Mucosa of stomach (tissue), 1 donor: Measurements from ENCODE around the gene KLF3.

ENCODE experiments used
- H3K27me3 ChIP-seq: one replicate; pipeline ENCODE4 v1.7.0; 2013; ENCODE audit warnings: mild to moderate bottlenecking, low read length; ENCODE audit not compliant: control insufficient read depth, insufficient read depth
- H3K36me3 ChIP-seq: one replicate; pipeline ENCODE4 v1.7.0; 2013; ENCODE audit warnings: low read length; ENCODE audit not compliant: control insufficient read depth, insufficient read depth
- H3K4me1 ChIP-seq: one replicate; pipeline ENCODE4 v1.7.0; 2013; ENCODE audit warnings: mild to moderate bottlenecking, low read length; ENCODE audit not compliant: control insufficient read depth, insufficient read depth
- H3K4me3 ChIP-seq: one replicate; pipeline ENCODE4 v1.7.0; 2013; ENCODE audit warnings: low read length
- H3K9ac ChIP-seq: one replicate; pipeline ENCODE4 v1.7.0; 2013; ENCODE audit warnings: mild to moderate bottlenecking, low read length, moderate library complexity
- H3K9me3 ChIP-seq: one replicate; pipeline ENCODE4 v1.7.0; 2013; ENCODE audit warnings: mild to moderate bottlenecking, low read length, moderate library complexity; ENCODE audit not compliant: control insufficient read depth
- donor health status: Pancreatic carcinoma.

Gene KLF3

GRCh38 chr4:38738940-38739803, 75.2 kb downstream of the KLF3 start:
- H3K36me3 ChIP-seq = no peaks in the 10 kb centered on the region
- no peak overlapping the region for H3K4me3 ChIP-seq
- no peaks in the 10 kb centered on the region for H3K27me3 ChIP-seq
- no peaks in the 10 kb centered on the region for H3K9me3 ChIP-seq
- no peaks in the 10 kb centered on the region for H3K4me1 ChIP-seq
- no peak overlapping the region for H3K9ac ChIP-seq

- Histone ChIP-seq H3K9ac (no peak overlapping the region), H3K4me3 (no peak overlapping the region), H3K36me3 (no peaks in the 10 kb centered on the region)
Observed at GRCh38 chr4:38740303-38740702, 76.3 kb downstream of the KLF3 start.

GRCh38 chr4:38743866-38744265, 79.9 kb downstream of the KLF3 start:
- H3K36me3 ChIP-seq = no peaks in the 10 kb centered on the region
- no peak overlapping the region for H3K4me3 ChIP-seq
- H3K4me1 ChIP-seq = no peaks in the 10 kb centered on the region
- no peaks in the 10 kb centered on the region for H3K9me3 ChIP-seq
- H3K9ac ChIP-seq = no peak overlapping the region
- no peaks in the 10 kb centered on the region for H3K27me3 ChIP-seq

More at GRCh38 chr4:38740303-38740702, 76.3 kb downstream of the KLF3 start:
- Histone ChIP-seq H3K27me3 (no peaks in the 10 kb centered on the region), H3K4me1 (no peaks in the 10 kb centered on the region), H3K9me3 (no peaks in the 10 kb centered on the region)

- no peak overlapping the region for H3K4me3 ChIP-seq
- H3K36me3 ChIP-seq = no peaks in the 10 kb centered on the region
- no peaks in the 10 kb centered on the region for H3K27me3 ChIP-seq
- no peaks in the 10 kb centered on the region for H3K4me1 ChIP-seq
- H3K9me3 ChIP-seq = no peaks in the 10 kb centered on the region
- H3K9ac ChIP-seq = no peak overlapping the region
Observed at GRCh38 chr4:38745881-38746280, 81.9 kb downstream of the KLF3 start.

GRCh38 chr4:38747629-38748028, 83.6 kb downstream of the KLF3 start:
- Histone ChIP-seq H3K4me1 (no peaks in the 10 kb centered on the region), H3K9me3 (no peaks in the 10 kb centered on the region), H3K9ac (no peak overlapping the region), H3K36me3 (no peaks in the 10 kb centered on the region), H3K4me3 (no peak overlapping the region), H3K27me3 (no peaks in the 10 kb centered on the region)

- H3K36me3 ChIP-seq = no peaks in the 10 kb centered on the region
- no peaks in the 10 kb centered on the region for H3K27me3 ChIP-seq
- no peak overlapping the region for H3K9ac ChIP-seq
- H3K9me3 ChIP-seq = no peaks in the 10 kb centered on the region
- peaks cover 7% of the 10 kb centered on the region for H3K4me1 ChIP-seq
- no peak overlapping the region for H3K4me3 ChIP-seq
Observed at GRCh38 chr4:38749336-38749735, 85.3 kb downstream of the KLF3 start.
